ENCODE results near the gene CEP120.
"Not testable (repeated sequence)": the region's sequence is repeated elsewhere in the genome, so short reads cannot be mapped to it uniquely, and the experiment has no call there.

The CEP120 gene

GRCh38 chr5:123423278-123424149, at the start of gene CEP120:
Gene CEP120, minus strand, starts transcription at chr5:123423403. Its CDS starts 405 bp downstream, at chr5:123422998.
- Histone ChIP-seq H3K36me3 (ENCODE audit: insufficient read depth, low read length) (no peaks in the 10 kb centered on the region), H3K9me3 (ENCODE audit: control insufficient read depth, insufficient read depth, low read length) (no peaks in the 10 kb centered on the region), H3K4me1 (ENCODE audit: insufficient read depth, low read length) (no peaks in the 10 kb centered on the region), H3K9ac (ENCODE audit: low read depth, low read length) (peak within 1 kb of the TSS; percentile 86)

- Histone ChIP-seq H3K9me3 (ENCODE audit: control insufficient read depth, insufficient read depth, low read length) (no peaks in the 10 kb centered on the region; the same call in 1 of the 2 replicates), H3K4me1 (ENCODE audit: insufficient read depth, low read length) (peaks cover 6% of the 10 kb centered on the region), H3K9ac (ENCODE audit: low read depth, low read length) (no peak overlapping the region), H3K36me3 (ENCODE audit: insufficient read depth, low read length) (no peaks in the 10 kb centered on the region)
Measured at GRCh38 chr5:123472150-123472924, 49.1 kb upstream of the CEP120 start.

DNA sequence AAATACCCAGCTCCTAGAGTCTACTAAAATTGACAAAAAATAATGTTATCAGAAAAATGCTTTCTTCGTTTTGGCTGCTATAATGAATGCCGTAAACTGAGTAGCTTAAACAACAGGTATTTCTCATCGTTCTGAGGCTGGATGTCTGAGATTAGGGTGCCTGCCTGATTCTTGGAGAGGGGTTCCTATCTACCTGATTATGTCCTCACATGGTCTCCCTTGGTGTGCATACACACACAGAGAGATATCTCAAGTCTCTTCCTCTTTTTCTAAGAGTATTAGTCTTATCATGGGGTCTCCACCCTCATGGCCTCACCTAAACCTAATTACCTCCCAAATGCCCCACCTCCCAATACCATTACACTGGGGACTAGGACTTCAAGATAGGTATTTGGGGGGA, 48.2 kb upstream of the CEP120 start:
- Histone ChIP-seq H3K36me3 (ENCODE audit: insufficient read depth, low read length) (no peaks in the 10 kb centered on the region), H3K9me3 (ENCODE audit: control insufficient read depth, insufficient read depth, low read length) (no peaks in the 10 kb centered on the region; the same call in 1 of the 2 replicates), H3K4me1 (ENCODE audit: insufficient read depth, low read length) (peaks cover 6% of the 10 kb centered on the region), H3K9ac (ENCODE audit: low read depth, low read length) (no peak overlapping the region)

DNA sequence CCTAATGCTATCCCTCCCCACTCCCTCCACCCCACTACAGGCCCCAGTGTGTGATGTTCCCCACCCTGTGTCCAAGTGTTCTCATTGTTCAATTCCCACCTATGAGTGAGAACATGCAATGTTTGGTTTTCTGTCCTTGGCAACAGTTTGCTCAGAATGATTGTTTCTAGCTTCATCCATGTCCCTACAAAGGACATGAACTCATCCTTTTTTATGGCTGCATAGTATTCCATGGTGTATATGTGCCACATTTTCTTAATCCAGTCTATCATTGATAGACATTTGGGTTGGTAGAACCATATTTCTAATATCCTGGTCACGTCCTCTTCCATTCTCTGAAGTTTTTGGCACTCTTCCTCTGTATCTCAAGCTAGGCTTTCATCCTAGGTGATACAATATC, 43.6 kb upstream of the CEP120 start:
- not testable (repeated sequence) for H3K4me1 ChIP-seq (ENCODE audit: insufficient read depth, low read length); H3K9me3 ChIP-seq (ENCODE audit: control insufficient read depth, insufficient read depth, low read length); H3K36me3 ChIP-seq (ENCODE audit: insufficient read depth, low read length); H3K9ac ChIP-seq (ENCODE audit: low read depth, low read length)

- no peak overlapping the region for H3K9ac ChIP-seq (ENCODE audit: low read depth, low read length)
- H3K36me3 ChIP-seq (ENCODE audit: insufficient read depth, low read length): no peaks in the 10 kb centered on the region
Measured at GRCh38 chr5:123460296-123460729, 37.1 kb upstream of the CEP120 start.

DNA sequence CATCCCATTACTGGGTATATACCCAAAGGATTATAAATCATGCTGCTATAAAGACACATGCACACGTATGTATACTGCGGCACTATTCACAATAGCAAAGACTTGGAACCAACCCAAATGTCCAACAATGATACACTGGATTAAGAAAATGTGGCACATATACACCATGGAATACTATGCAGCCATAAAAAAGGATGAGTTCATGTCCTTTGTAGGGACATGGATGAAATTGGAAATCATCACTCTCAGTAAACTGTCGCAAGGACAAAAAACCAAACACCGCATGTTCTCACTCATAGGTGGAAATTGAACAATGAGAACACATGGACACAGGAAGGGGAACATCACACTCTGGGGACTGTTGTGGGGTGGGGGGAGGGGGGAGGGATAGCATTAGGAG, 35.8 kb upstream of the CEP120 start:
- H3K36me3 ChIP-seq (ENCODE audit: insufficient read depth, low read length); H3K9ac ChIP-seq (ENCODE audit: low read depth, low read length); H3K4me1 ChIP-seq (ENCODE audit: insufficient read depth, low read length); H3K9me3 ChIP-seq (ENCODE audit: control insufficient read depth, insufficient read depth, low read length): not testable (repeated sequence)

More at GRCh38 chr5:123460296-123460729, 37.1 kb upstream of the CEP120 start:
- H3K9me3 ChIP-seq (ENCODE audit: control insufficient read depth, insufficient read depth, low read length): no peaks in the 10 kb centered on the region
- peaks cover 8% of the 10 kb centered on the region for H3K4me1 ChIP-seq (ENCODE audit: insufficient read depth, low read length)

- H3K36me3 ChIP-seq (ENCODE audit: insufficient read depth, low read length): no peaks in the 10 kb centered on the region
- peaks cover 8% of the 10 kb centered on the region for H3K4me1 ChIP-seq (ENCODE audit: insufficient read depth, low read length)
- no peaks in the 10 kb centered on the region for H3K9me3 ChIP-seq (ENCODE audit: control insufficient read depth, insufficient read depth, low read length)
- H3K9ac ChIP-seq (ENCODE audit: low read depth, low read length): no peak overlapping the region
Measured at GRCh38 chr5:123456242-123456641, 33.0 kb upstream of the CEP120 start.

DNA sequence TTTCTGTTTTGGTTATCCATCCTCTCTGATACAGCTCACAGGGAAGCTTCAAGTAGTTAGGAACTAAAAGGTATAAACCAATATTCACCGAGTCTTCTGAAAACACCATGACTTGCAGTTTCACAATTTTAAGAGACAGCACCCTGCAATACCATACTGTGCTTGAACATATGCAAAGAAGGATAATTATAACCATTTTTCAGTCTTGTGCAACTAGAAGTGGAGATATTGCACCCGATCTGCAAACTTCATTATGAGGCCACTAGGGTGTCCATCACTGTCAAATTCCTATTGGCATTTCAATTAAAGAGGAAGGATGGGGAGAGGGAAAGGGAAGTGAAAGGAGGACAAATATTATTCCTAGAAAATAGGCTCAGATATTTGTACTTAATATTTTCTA, 32.4 kb upstream of the CEP120 start:
- Histone ChIP-seq H3K4me1 (ENCODE audit: insufficient read depth, low read length) (peaks cover 8% of the 10 kb centered on the region), H3K36me3 (ENCODE audit: insufficient read depth, low read length) (no peaks in the 10 kb centered on the region), H3K9ac (ENCODE audit: low read depth, low read length) (no peak overlapping the region), H3K9me3 (ENCODE audit: control insufficient read depth, insufficient read depth, low read length) (no peaks in the 10 kb centered on the region)

GRCh38 chr5:123455095-123455494, 31.9 kb upstream of the CEP120 start:
- Histone ChIP-seq H3K4me1 (ENCODE audit: insufficient read depth, low read length) (peaks cover 2% of the 10 kb centered on the region), H3K9me3 (ENCODE audit: control insufficient read depth, insufficient read depth, low read length) (no peaks in the 10 kb centered on the region), H3K36me3 (ENCODE audit: insufficient read depth, low read length) (no peaks in the 10 kb centered on the region), H3K9ac (ENCODE audit: low read depth, low read length) (no peak overlapping the region)

DNA sequence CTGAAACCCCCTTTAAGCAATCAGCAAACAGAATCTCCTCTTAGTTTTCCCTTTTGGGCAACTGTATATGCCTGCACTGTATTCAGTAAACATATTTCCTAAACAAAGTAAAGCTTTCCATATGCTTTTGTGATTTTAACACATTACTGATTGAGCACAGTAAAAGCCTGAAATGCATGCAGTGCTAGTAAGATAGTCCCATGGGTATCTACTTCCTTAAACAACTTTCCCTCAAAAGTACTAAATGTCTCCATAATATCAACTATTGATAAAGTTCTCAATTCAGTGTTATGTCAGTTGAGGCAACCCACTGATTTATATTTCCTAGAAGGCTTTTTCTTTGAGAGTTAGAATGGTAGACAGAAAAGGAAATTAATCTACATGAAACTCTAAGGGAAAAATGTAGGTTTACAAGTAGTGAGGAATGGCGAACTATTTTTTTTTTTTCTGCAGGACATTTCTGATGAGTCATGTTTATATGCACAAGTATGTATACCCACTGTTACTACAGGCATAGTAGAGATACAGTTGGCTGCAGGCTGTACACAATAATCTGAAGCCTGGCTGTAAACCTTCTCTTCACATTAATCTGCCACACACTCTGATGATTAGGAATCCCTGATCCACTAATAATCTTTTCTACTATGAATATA, 31.2 kb upstream of the CEP120 start:
- Histone ChIP-seq H3K4me1 (ENCODE audit: insufficient read depth, low read length) (no peaks in the 10 kb centered on the region), H3K9ac (ENCODE audit: low read depth, low read length) (no peak overlapping the region), H3K9me3 (ENCODE audit: control insufficient read depth, insufficient read depth, low read length) (no peaks in the 10 kb centered on the region), H3K36me3 (ENCODE audit: insufficient read depth, low read length) (no peaks in the 10 kb centered on the region)

DNA sequence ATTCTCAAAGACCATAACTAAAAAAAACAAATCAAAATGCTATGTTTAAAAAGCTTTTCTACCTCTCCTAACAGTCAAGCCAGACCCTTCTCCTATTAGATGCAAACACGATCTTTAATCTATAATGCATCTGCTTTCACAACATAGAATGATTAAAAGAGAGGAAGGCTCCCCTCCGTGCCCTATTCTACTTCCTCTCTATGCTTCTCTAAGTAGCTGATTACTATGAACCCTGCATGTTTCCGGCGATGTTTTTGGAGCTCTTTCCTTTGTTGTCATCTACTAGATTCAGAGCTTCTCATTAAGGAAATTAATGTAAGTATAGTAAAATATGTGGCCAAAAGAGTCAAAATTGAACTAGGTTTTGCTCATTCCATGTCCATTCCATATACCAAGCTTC, 29.2 kb upstream of the CEP120 start:
- Histone ChIP-seq H3K9me3 (ENCODE audit: control insufficient read depth, insufficient read depth, low read length) (no peaks in the 10 kb centered on the region), H3K36me3 (ENCODE audit: insufficient read depth, low read length) (no peaks in the 10 kb centered on the region), H3K9ac (ENCODE audit: low read depth, low read length) (no peak overlapping the region), H3K4me1 (ENCODE audit: insufficient read depth, low read length) (no peaks in the 10 kb centered on the region)

- no peaks in the 10 kb centered on the region for H3K9me3 ChIP-seq (ENCODE audit: control insufficient read depth, insufficient read depth, low read length)
- no peaks in the 10 kb centered on the region for H3K36me3 ChIP-seq (ENCODE audit: insufficient read depth, low read length)
- no peak overlapping the region for H3K9ac ChIP-seq (ENCODE audit: low read depth, low read length)
- H3K4me1 ChIP-seq (ENCODE audit: insufficient read depth, low read length): no peaks in the 10 kb centered on the region
Measured at GRCh38 chr5:123451047-123451446, 27.8 kb upstream of the CEP120 start.

- no peaks in the 10 kb centered on the region for H3K4me1 ChIP-seq (ENCODE audit: insufficient read depth, low read length)
- no peaks in the 10 kb centered on the region for H3K9me3 ChIP-seq (ENCODE audit: control insufficient read depth, insufficient read depth, low read length)
- no peaks in the 10 kb centered on the region for H3K36me3 ChIP-seq (ENCODE audit: insufficient read depth, low read length)
- no peak overlapping the region for H3K9ac ChIP-seq (ENCODE audit: low read depth, low read length)
Measured at GRCh38 chr5:123450640-123451039, 27.4 kb upstream of the CEP120 start.

- H3K36me3 ChIP-seq (ENCODE audit: insufficient read depth, low read length): no peaks in the 10 kb centered on the region
- H3K9ac ChIP-seq (ENCODE audit: low read depth, low read length): no peak overlapping the region
- no peaks in the 10 kb centered on the region for H3K9me3 ChIP-seq (ENCODE audit: control insufficient read depth, insufficient read depth, low read length)
- H3K4me1 ChIP-seq (ENCODE audit: insufficient read depth, low read length): no peaks in the 10 kb centered on the region
Measured at GRCh38 chr5:123450114-123450513, 26.9 kb upstream of the CEP120 start.

Measured in ES-I3 (cell line).